Fibroblast of pulmonary artery (primary cell): ENCODE measurements around the gene RAD51AP1.
A peak's percentile ranks its signal among the peaks of the same experiment; 100 is the strongest.
"Not testable (repeated sequence)": the region's sequence is repeated elsewhere in the genome, so short reads cannot be mapped to it uniquely, and the experiment has no call there.

Experiments used
- DNase-seq: peaks from one replicate; pipeline ENCODE4 v3.0.0-alpha.2; 2010; ENCODE audit warnings: low read depth
- H3K4me3 ChIP-seq: replicated peaks from 2 replicates; pipeline ENCODE4 v1.5.1; 2011; ENCODE audit warnings: low read depth, mild to moderate bottlenecking, control low read depth, low read length, moderate library complexity
- CTCF ChIP-seq: IDR thresholded peaks from 2 replicates; pipeline ENCODE4 v1.5.1; 2011; ENCODE audit warnings: mild to moderate bottlenecking, control low read depth, low read length, inconsistent platforms; ENCODE audit errors: missing control alignments

RAD51AP1 gene

GRCh38 chr12:4506430-4506829 is 32.3 kb upstream of the RAD51AP1 start:
- no peak for TF ChIP-seq CTCF
- no peak overlapping the region for H3K4me3 ChIP-seq
- DNase-seq, result no peak

GRCh38 chr12:4506870-4507269 is 31.8 kb upstream of the RAD51AP1 start:
- no peak for TF ChIP-seq CTCF
- H3K4me3 ChIP-seq, result no peak overlapping the region
- DNase-seq, result peak; percentile 30

- not testable (repeated sequence) for H3K4me3 ChIP-seq, DNase-seq
Observed at GRCh38 chr12:4508503-4508902, 30.2 kb upstream of the RAD51AP1 start.

- not testable (repeated sequence) for H3K4me3 ChIP-seq, DNase-seq
Observed at GRCh38 chr12:4509269-4509668, 29.4 kb upstream of the RAD51AP1 start.

- no peak overlapping the region for H3K4me3 ChIP-seq
- no peak for TF ChIP-seq CTCF
- DNase-seq, result peak; percentile 62
Observed at GRCh38 chr12:4518106-4518728, 20.5 kb upstream of the RAD51AP1 start.

- H3K4me3 ChIP-seq, DNase-seq: not testable (repeated sequence)
Observed at GRCh38 chr12:4523443-4523842, 15.2 kb upstream of the RAD51AP1 start.

- H3K4me3 ChIP-seq, result no peak overlapping the region
- TF ChIP-seq CTCF, result peak; percentile 42
- peak; percentile 39 for DNase-seq
Observed at GRCh38 chr12:4526923-4527546, 11.7 kb upstream of the RAD51AP1 start.

- DNase-seq, result no peak
- TF ChIP-seq CTCF, result no peak
- H3K4me3 ChIP-seq, result no peak overlapping the region
Observed at GRCh38 chr12:4530160-4530559, 8.5 kb upstream of the RAD51AP1 start.
